GM19023 (cell line): ENCODE measurements around the gene ANKRD26.
"Not testable (repeated sequence)": the region's sequence is repeated elsewhere in the genome, so short reads cannot be mapped to it uniquely, and the experiment has no call there.

Experiments
- ATAC-seq: cut with Tn5 transposase; IDR thresholded peaks from one replicate; pipeline ENCODE4 v1.9.1; 2021; ENCODE audit warnings: mild to moderate bottlenecking, moderate library complexity; ENCODE audit not compliant: unreplicated experiment

ANKRD26 gene

GRCh38 chr10:27099916-27100812 lies at the start of gene ANKRD26:
TSS of gene ANKRD26 (minus strand) at chr10:27100494. CDS start at chr10:27100326, 168 bp downstream.
- ATAC-seq: peak; percentile 88

- no peak for ATAC-seq
Observed at GRCh38 chr10:27147701-27148100, 47.4 kb upstream of the ANKRD26 start.

- ATAC-seq: no peak
Observed at GRCh38 chr10:27145937-27146336, 45.6 kb upstream of the ANKRD26 start.

- no peak for ATAC-seq
Observed at GRCh38 chr10:27143686-27144085, 43.4 kb upstream of the ANKRD26 start.

- no peak for ATAC-seq
Observed at GRCh38 chr10:27138277-27138676, 38.0 kb upstream of the ANKRD26 start.

GRCh38 chr10:27134371-27134770 lies 34.1 kb upstream of the ANKRD26 start:
- ATAC-seq: no peak

GRCh38 chr10:27108165-27108564 lies 7.9 kb upstream of the ANKRD26 start:
- ATAC-seq: no peak

- ATAC-seq: no peak
Observed at GRCh38 chr10:27104919-27105318, 4.6 kb upstream of the ANKRD26 start.

- no peak for ATAC-seq
Observed at GRCh38 chr10:27100813-27101347, 586 bp upstream of the ANKRD26 start.

GRCh38 chr10:27099448-27099847 lies 846 bp downstream of the ANKRD26 start:
- no peak for ATAC-seq

GRCh38 chr10:27088119-27089044 lies 11.9 kb downstream of the ANKRD26 start:
- no peak for ATAC-seq

- no peak for ATAC-seq
Observed at GRCh38 chr10:27072436-27073114, 27.7 kb downstream of the ANKRD26 start.

- ATAC-seq: no peak
Observed at GRCh38 chr10:27068217-27068891, 31.9 kb downstream of the ANKRD26 start.

- no peak for ATAC-seq
Observed at GRCh38 chr10:27065084-27065483, 35.2 kb downstream of the ANKRD26 start.

- no peak for ATAC-seq
Observed at GRCh38 chr10:27052656-27053055, 47.6 kb downstream of the ANKRD26 start.

GRCh38 chr10:27045247-27045646 lies 55.0 kb downstream of the ANKRD26 start:
- ATAC-seq: not testable (repeated sequence)

GRCh38 chr10:27041196-27041595 lies 59.1 kb downstream of the ANKRD26 start:
- ATAC-seq: no peak

- no peak for ATAC-seq
Observed at GRCh38 chr10:27038168-27038567, 62.1 kb downstream of the ANKRD26 start.

GRCh38 chr10:27035163-27035562 lies 65.1 kb downstream of the ANKRD26 start:
- ATAC-seq: no peak

GRCh38 chr10:27030060-27030459 lies 70.2 kb downstream of the ANKRD26 start:
- no peak for ATAC-seq
